HCT116 (cell line): ENCODE data around the gene PCDHGC4. TPM values are rescaled to one million over a fixed set of nuclear protein-coding genes. Genes with fewer than 3 reads are reported as not detected.

Experiments
- ATAC-seq: fragments of 200-7000 bp; cut with Tn5 transposase; 2 replicates; pipeline ENCODE4 v1.9.1; 2020; ENCODE audit warnings: mild to moderate bottlenecking, moderate library complexity
- BruUV-seq: library from RNA; stranded (reverse); fragments of 400-500 nt; replicated peaks from 2 replicates; lab custom pipeline; 2021; lab: Mats Ljungman, UMichigan
- CTCF ChIA-PET: fragments of 300-600 bp; sonication (Branson Sonifier 250); formaldehyde crosslinking; loops from one replicate; lab custom pipeline; 2021; ENCODE audit warnings: antibody characterized with exemption; lab: Charles Lee
- POLR2A ChIA-PET: fragments of 300-600, 350-600 bp; sonication (Branson Sonifier 250); formaldehyde crosslinking; loops from one replicate; lab custom pipeline; 2021; ENCODE audit warnings: antibody characterized with exemption; lab: Charles Lee
- RAD21 ChIA-PET, 2 experiments: fragments of 300-600 bp; sonication (Branson Sonifier 250); formaldehyde crosslinking; loops; one replicate each; lab custom pipeline; 2023; ENCODE audit warnings: low total read pairs in 2 of 2; ENCODE audit not compliant: uncharacterized antibody in 2 of 2, unreplicated experiment in 2 of 2, low non-redundant PET in 1 of 2; lab: Charles Lee
- DNase-seq: peaks from one replicate; pipeline ENCODE4 v3.0.0-alpha.2; 2010; ENCODE audit warnings: low read depth, low spot score
- H2AFZ ChIP-seq: fragments of 200-600 bp; shearing (Covaris generic), sonication (generic); 2 replicates; pipeline ENCODE4 v1.6.1; 2017; ENCODE audit warnings: low read depth, mixed run types, mixed read lengths, antibody characterized with exemption, low read length; ENCODE audit not compliant: poor library complexity, severe bottlenecking
- H3K27ac ChIP-seq: 2 replicates; pipeline ENCODE4 v1.5.1; 2012; ENCODE audit warnings: low read depth, low read length
- H3K27me3 ChIP-seq: fragments of 200-600 bp; sonication (generic); 2 replicates; pipeline ENCODE4 v1.6.1; 2016; ENCODE audit warnings: mixed run types, low read length, mixed read lengths; ENCODE audit not compliant: insufficient read depth
- H3K36me3 ChIP-seq, 2 experiments: fragments of 200-500 bp in 1 of 2; fragments of 200-600 bp in 1 of 2; sonication (Bioruptor generic) in 1 of 2; sonication (generic) in 1 of 2; 2 replicates each; pipeline versions ENCODE4 v1.5.1 to v1.6.1; 2014 to 2016; ENCODE audit warnings: low read length in 2 of 2, inconsistent platforms in 1 of 2, mixed read lengths in 1 of 2, mixed run types in 1 of 2; ENCODE audit not compliant: insufficient read depth in 2 of 2, control insufficient read depth in 1 of 2
- H3K4me1 ChIP-seq, 2 experiments: fragments of 200-600 bp in 1 of 2; sonication (generic) in 1 of 2; 2 replicates each; pipeline versions ENCODE4 v1.5.1 to v1.6.1; 2012 to 2017; ENCODE audit warnings: low read length in 2 of 2, inconsistent platforms in 1 of 2, mild to moderate bottlenecking in 1 of 2, mixed read lengths in 1 of 2, mixed run types in 1 of 2, moderate library complexity in 1 of 2; ENCODE audit not compliant: insufficient read depth in 2 of 2, control insufficient read depth in 1 of 2
- H3K4me2 ChIP-seq: fragments of 200-600 bp; sonication (generic); 2 replicates; pipeline ENCODE4 v1.6.1; 2017; ENCODE audit warnings: mixed run types, low read length, mixed read lengths
- H3K4me3 ChIP-seq, 2 experiments: fragments of 200-600 bp in 1 of 2; sonication (generic) in 1 of 2; replicated peaks in 1 of 2; 2 replicates each; pipeline ENCODE4 v1.5.1; 2011 to 2016; ENCODE audit warnings: low read length in 2 of 2, control low read depth in 1 of 2, low read depth in 1 of 2, mild to moderate bottlenecking in 1 of 2, mixed read lengths in 1 of 2, mixed run types in 1 of 2
- H3K79me2 ChIP-seq: fragments of 200-600 bp; sonication (generic); 2 replicates; pipeline ENCODE4 v1.6.1; 2017; ENCODE audit warnings: mild to moderate bottlenecking, mixed run types, low read length, moderate library complexity, mixed read lengths; ENCODE audit not compliant: insufficient read depth
- H3K9ac ChIP-seq: fragments of 200-600 bp; sonication (generic); 2 replicates; pipeline ENCODE4 v1.6.1; 2016; ENCODE audit warnings: low read length, mixed read lengths
- H3K9me2 ChIP-seq: fragments of 200-600 bp; sonication (generic), shearing (Covaris generic); 2 replicates; pipeline ENCODE4 v1.6.1; 2017; ENCODE audit warnings: mixed run types, mild to moderate bottlenecking, moderate library complexity; ENCODE audit not compliant: insufficient read depth
- H3K9me3 ChIP-seq, 2 experiments: fragments of 200-500 bp in 1 of 2; fragments of 200-600 bp in 1 of 2; sonication (Bioruptor generic) in 1 of 2; sonication (generic) in 1 of 2; 2 replicates each; pipeline ENCODE4 v1.6.1; 2014 to 2017; ENCODE audit warnings: low read length in 2 of 2, mixed read lengths in 2 of 2, inconsistent platforms in 1 of 2, low read depth in 1 of 2, mild to moderate bottlenecking in 1 of 2, mixed run types in 1 of 2, moderate library complexity in 1 of 2; ENCODE audit not compliant: control insufficient read depth in 1 of 2, insufficient read depth in 1 of 2
- H4K20me1 ChIP-seq: fragments of 200-600 bp; sonication (generic), shearing (Covaris generic); 2 replicates; pipeline ENCODE4 v1.6.1; 2017; ENCODE audit warnings: mixed run types, mild to moderate bottlenecking, moderate library complexity; ENCODE audit not compliant: insufficient read depth
- CBX3 ChIP-seq: IDR thresholded peaks from 2 replicates; pipeline ENCODE4 v1.6.1; 2012; ENCODE audit warnings: low read depth
- CEBPB ChIP-seq: IDR thresholded peaks from 2 replicates; pipeline ENCODE4 v1.6.1; 2012; ENCODE audit warnings: low read depth
- EGR1 ChIP-seq: IDR thresholded peaks from 2 replicates; pipeline ENCODE4 v1.6.1; 2012; ENCODE audit warnings: low read depth
- ELF1 ChIP-seq: IDR thresholded peaks from 2 replicates; pipeline ENCODE4 v1.6.1; 2012; ENCODE audit warnings: low read depth, borderline replicate concordance
- JUND ChIP-seq: IDR thresholded peaks from 2 replicates; pipeline ENCODE4 v1.6.1; 2012
- POLR2A ChIP-seq: IDR thresholded peaks from 2 replicates; pipeline ENCODE4 v1.7.0; 2011; ENCODE audit warnings: borderline replicate concordance; ENCODE audit not compliant: insufficient read depth, insufficient read length; ENCODE audit errors: extremely low read depth
- POLR2AphosphoS5 ChIP-seq: IDR thresholded peaks from 2 replicates; pipeline ENCODE4 v1.6.1; 2011; ENCODE audit warnings: mild to moderate bottlenecking, low read depth, low read length, moderate library complexity
- SP1 ChIP-seq: IDR thresholded peaks from 2 replicates; pipeline ENCODE4 v1.6.1; 2012; ENCODE audit warnings: low read depth
- SRF ChIP-seq: IDR thresholded peaks from 2 replicates; pipeline ENCODE4 v1.6.1; 2012; ENCODE audit warnings: low read depth
- ZFX ChIP-seq: fragments of 450-650 bp; IDR thresholded peaks from 2 replicates; pipeline ENCODE4 v1.6.1; 2017
- ZNF274 ChIP-seq: fragments of 200-500 bp; sonication (Bioruptor generic); IDR thresholded peaks from 2 replicates; pipeline ENCODE4 v1.6.1; 2014; ENCODE audit warnings: mild to moderate bottlenecking, low read depth, low read length, inconsistent platforms
- intact Hi-C: fragments of 100-400 bp; cut with micrococcal nuclease; formaldehyde crosslinking; loops from 2 replicates; pipeline ENCODE4 v1.10.0; 2022
- total RNA-seq: library from RNA; stranded (reverse); gene quantifications from one replicate; pipeline ENCODE4 v1.2.1, GENCODE V29; 2021; ENCODE audit not compliant: unreplicated experiment
- TF ChIP-seq, protein P1 (sequence below): IDR thresholded peaks from 2 replicates; pipeline ENCODE4 v1.6.1; 2012
- TF ChIP-seq, protein P2 (sequence below): IDR thresholded peaks from 2 replicates; pipeline ENCODE4 v1.6.1; 2012; ENCODE audit warnings: low read depth
- TF ChIP-seq, protein P3 (sequence below): IDR thresholded peaks from 2 replicates; pipeline ENCODE4 v1.6.1; 2011; ENCODE audit warnings: mild to moderate bottlenecking, low read length, moderate library complexity; ENCODE audit not compliant: insufficient replicate concordance; ENCODE audit errors: extremely low read depth

PCDHGC4 gene
- total RNA-seq, 1 experiment from 2014 or later = 0.05 TPM

DNA sequence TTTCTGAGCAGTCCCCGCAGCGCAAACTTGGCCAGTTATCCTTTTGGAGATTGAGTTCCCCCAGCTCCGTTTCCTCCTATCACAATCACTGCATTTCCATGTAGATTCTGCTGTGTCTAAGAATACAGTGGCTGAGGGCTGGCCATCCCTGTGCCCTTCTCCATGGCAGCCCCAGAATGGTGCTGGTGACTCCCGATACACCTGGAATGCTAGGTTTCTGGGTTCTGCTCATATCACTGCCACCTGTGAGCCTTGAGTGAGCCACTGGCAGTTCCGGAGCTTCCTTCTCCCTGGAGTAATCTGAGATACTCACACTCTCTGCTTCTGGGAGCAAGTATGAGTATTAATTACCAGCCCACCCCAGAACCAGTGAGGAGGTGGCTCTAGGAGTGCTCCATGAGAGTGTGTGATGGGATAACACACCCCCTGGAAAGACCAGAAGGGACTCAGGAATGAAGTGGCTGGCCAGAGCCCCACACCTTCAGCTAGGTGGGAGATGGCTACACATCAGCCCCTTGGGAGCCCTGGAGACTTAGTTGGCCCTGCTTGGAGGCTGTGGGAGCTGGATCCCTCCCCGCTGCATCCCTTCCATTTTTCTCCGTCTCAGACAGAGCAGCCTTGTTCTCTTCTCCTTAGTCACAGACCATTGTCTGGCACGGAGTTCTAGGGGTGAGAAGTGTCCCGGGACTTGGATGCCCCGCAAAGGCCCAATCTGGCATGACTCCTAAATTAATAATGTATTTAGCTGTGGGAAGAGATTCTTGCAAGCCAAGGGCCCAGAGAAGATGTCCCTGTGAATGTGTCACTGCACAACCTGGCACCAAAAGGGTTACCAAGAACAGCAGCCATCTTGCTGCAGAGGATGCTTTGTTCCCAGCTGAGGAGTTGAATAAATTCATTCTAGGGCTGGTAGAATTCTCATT lies 8.9 kb downstream of the PCDHGC4 start:
- Histone ChIP-seq H3K9ac (no peak overlapping the region), H3K79me2 (no peaks in the 10 kb centered on the region), H4K20me1 (no peaks in the 10 kb centered on the region), H3K4me1 (no peaks in the 10 kb centered on the region), H3K27ac (no peak overlapping the region), H3K4me3 (no peak overlapping the region), H3K4me2 (no peak overlapping the region), H3K27me3 (no peaks in the 10 kb centered on the region), H2AFZ (no peak overlapping the region), H3K36me3 (no peaks in the 10 kb centered on the region), H3K9me2 (no peaks in the 10 kb centered on the region), H3K9me3 (no peaks in the 10 kb centered on the region)
- ATAC-seq = no peak
- CTCF ChIA-PET = no interaction called here
- DNase-seq = no peak
- intact Hi-C loops = no loop called here
- BruUV-seq = no TSS peak
- POLR2A ChIA-PET = no interaction called here
- RAD21 ChIA-PET = no interaction called here
- TF ChIP-seq, protein P1, sequence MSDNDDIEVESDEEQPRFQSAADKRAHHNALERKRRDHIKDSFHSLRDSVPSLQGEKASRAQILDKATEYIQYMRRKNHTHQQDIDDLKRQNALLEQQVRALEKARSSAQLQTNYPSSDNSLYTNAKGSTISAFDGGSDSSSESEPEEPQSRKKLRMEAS = no peak
- TF ChIP-seq ZNF274 = no peak
- TF ChIP-seq SP1 = no peak
- TF ChIP-seq CBX3 = no peak
- TF ChIP-seq JUND = no peak
- TF ChIP-seq, protein P2, sequence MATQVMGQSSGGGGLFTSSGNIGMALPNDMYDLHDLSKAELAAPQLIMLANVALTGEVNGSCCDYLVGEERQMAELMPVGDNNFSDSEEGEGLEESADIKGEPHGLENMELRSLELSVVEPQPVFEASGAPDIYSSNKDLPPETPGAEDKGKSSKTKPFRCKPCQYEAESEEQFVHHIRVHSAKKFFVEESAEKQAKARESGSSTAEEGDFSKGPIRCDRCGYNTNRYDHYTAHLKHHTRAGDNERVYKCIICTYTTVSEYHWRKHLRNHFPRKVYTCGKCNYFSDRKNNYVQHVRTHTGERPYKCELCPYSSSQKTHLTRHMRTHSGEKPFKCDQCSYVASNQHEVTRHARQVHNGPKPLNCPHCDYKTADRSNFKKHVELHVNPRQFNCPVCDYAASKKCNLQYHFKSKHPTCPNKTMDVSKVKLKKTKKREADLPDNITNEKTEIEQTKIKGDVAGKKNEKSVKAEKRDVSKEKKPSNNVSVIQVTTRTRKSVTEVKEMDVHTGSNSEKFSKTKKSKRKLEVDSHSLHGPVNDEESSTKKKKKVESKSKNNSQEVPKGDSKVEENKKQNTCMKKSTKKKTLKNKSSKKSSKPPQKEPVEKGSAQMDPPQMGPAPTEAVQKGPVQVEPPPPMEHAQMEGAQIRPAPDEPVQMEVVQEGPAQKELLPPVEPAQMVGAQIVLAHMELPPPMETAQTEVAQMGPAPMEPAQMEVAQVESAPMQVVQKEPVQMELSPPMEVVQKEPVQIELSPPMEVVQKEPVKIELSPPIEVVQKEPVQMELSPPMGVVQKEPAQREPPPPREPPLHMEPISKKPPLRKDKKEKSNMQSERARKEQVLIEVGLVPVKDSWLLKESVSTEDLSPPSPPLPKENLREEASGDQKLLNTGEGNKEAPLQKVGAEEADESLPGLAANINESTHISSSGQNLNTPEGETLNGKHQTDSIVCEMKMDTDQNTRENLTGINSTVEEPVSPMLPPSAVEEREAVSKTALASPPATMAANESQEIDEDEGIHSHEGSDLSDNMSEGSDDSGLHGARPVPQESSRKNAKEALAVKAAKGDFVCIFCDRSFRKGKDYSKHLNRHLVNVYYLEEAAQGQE = no peak
- TF ChIP-seq ELF1 = no peak
- TF ChIP-seq EGR1 = no peak
- TF ChIP-seq ZFX = no peak
- TF ChIP-seq, protein P3, sequence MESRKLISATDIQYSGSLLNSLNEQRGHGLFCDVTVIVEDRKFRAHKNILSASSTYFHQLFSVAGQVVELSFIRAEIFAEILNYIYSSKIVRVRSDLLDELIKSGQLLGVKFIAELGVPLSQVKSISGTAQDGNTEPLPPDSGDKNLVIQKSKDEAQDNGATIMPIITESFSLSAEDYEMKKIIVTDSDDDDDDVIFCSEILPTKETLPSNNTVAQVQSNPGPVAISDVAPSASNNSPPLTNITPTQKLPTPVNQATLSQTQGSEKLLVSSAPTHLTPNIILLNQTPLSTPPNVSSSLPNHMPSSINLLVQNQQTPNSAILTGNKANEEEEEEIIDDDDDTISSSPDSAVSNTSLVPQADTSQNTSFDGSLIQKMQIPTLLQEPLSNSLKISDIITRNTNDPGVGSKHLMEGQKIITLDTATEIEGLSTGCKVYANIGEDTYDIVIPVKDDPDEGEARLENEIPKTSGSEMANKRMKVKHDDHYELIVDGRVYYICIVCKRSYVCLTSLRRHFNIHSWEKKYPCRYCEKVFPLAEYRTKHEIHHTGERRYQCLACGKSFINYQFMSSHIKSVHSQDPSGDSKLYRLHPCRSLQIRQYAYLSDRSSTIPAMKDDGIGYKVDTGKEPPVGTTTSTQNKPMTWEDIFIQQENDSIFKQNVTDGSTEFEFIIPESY = no peak
- no peak for TF ChIP-seq SRF
- no peak for TF ChIP-seq CEBPB
- TF ChIP-seq POLR2AphosphoS5 = no peak
- no peak for TF ChIP-seq POLR2A
